GM10266 (cell line): ENCODE data around the gene SCGB1D4.
"Not testable (repeated sequence)": the region's sequence is repeated elsewhere in the genome, so short reads cannot be mapped to it uniquely, and the experiment has no call there.

Experiments used
- DNase-seq: peaks from one replicate; pipeline ENCODE4 v3.0.0; 2012; ENCODE audit errors: extremely low spot score
- TF ChIP-seq, protein P1 (sequence below): IDR thresholded peaks from 2 replicates; pipeline ENCODE4 v1.5.1; 2012; ENCODE audit warnings: mild to moderate bottlenecking, low read depth; ENCODE audit not compliant: control insufficient read depth, insufficient read depth; ENCODE audit errors: missing control alignments

SCGB1D4 gene

DNA sequence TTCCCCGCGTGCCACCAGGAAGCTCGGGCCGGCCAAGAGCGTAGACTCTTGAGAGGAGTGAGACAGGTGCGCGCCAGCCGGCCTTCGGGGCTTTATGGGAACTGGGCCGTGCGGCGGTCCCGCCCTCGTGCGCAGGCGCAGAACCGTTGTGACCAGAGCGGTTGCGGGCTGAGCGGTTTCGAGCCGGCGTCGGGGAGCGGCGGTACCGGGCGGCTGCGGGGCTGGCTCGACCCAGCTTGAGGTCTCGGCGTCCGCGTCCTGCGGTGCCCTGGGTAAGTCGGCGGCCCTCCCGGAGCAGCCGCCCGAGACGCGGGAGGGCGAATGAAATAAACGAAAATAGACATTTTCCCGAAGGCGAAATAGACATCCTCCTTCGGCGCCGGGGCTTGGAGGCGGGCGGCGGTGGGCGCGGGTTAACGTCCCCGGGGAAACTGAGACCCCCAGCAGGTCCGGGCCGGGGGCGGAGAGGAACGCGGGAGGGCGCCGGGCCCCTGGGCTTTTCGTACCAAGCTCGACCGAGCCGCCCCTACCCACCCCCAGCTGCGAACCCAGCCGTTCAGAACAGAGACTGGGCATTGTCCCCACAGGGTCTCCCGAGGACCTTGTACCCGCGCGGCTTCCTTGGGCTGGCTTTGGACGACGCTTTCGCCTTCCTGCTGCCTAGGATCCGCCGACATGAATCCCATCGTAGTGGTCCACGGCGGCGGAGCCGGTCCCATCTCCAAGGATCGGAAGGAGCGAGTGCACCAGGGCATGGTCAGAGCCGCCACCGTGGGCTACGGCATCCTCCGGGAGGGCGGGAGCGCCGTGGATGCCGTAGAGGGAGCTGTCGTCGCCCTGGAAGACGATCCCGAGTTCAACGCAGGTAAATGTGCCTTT, 38.7 kb upstream of the SCGB1D4 start, which contains the start of gene ASRGL1:
ASRGL1 (plus strand) TSS at position 146 of the 879 bp plus-strand sequence; CDS start at position 676, 530 bp downstream.
- TF ChIP-seq, protein P1, sequence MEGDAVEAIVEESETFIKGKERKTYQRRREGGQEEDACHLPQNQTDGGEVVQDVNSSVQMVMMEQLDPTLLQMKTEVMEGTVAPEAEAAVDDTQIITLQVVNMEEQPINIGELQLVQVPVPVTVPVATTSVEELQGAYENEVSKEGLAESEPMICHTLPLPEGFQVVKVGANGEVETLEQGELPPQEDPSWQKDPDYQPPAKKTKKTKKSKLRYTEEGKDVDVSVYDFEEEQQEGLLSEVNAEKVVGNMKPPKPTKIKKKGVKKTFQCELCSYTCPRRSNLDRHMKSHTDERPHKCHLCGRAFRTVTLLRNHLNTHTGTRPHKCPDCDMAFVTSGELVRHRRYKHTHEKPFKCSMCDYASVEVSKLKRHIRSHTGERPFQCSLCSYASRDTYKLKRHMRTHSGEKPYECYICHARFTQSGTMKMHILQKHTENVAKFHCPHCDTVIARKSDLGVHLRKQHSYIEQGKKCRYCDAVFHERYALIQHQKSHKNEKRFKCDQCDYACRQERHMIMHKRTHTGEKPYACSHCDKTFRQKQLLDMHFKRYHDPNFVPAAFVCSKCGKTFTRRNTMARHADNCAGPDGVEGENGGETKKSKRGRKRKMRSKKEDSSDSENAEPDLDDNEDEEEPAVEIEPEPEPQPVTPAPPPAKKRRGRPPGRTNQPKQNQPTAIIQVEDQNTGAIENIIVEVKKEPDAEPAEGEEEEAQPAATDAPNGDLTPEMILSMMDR = no peak
- DNase-seq = peak; percentile 73

DNA sequence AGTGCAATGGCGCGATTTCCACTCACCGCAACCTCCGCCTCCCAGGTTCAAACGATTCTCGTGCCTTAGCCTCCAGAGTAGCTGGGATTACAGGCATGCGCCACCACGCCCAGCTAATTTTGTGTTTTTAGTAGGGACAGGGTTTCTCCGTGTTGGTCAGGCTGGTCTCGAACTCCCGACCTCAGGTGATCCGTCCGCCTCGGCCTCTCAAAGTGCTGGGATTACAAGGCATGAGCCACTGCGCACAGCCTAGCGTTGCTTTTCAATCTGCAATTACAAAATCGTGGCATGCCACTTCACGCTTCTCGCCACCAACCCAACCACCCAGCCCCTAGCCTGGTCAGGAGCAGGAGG, 38.1 kb upstream of the SCGB1D4 start:
- not testable (repeated sequence) for DNase-seq

DNA sequence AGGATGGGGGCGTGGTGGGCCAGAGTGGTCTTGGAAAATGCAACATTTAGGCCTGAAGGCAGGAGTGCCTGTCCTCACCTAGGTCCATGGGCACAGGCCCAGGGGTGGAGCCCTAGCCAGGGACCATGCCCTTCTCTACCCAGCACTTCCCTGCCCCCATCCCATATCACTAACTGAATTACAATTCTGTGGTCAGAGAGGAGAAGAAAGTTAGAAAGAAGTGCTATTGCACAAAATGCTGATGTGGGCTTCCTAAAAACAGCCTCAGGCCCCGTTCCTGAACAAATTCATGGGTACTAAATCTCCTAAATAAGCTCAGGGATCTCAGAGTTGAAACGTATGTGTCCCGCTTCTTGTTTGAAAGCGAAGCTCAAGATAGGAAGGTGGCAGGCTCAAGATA, 34.9 kb upstream of the SCGB1D4 start:
- TF ChIP-seq, protein P1 = no peak
- DNase-seq = no peak

DNA sequence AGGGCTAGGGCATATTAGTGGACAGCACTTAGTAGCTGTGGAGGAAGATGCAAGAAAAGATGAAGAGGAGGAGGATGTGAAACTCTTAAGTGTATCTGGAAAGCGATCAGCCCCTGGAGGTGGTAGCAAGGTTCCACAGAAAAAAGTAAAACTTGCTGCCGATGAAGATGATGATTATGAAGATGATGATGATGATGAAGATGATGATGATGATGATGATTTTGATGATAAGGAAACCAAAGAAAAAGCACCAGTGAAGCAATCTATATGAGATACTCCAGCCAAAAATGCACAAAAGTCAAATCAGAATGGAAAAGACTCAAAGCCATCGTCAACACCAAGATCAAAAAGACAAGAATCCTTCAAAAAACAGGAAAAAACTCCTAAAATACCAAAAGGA, 32.4 kb upstream of the SCGB1D4 start:
- not testable (repeated sequence) for DNase-seq

DNA sequence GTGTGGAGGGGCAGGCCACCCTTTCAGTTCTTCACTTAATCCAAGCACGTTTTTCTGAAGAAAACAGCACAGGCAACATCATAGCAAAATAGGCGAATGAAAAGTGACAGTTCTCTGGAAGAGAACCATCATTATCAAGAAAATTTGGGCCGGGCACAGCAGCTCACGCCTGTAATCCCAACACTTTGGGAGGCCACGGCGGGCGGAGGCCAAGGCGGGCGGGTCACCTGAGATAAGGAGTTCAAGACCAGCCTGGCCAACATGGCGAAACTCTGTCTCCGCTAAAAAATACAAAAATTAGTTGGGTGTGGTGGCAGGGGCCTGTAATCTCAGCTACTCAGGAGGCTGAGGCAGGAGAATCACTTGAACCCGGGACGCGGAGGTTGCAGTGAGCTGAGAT, 28.7 kb upstream of the SCGB1D4 start:
- DNase-seq = not testable (repeated sequence)

DNA sequence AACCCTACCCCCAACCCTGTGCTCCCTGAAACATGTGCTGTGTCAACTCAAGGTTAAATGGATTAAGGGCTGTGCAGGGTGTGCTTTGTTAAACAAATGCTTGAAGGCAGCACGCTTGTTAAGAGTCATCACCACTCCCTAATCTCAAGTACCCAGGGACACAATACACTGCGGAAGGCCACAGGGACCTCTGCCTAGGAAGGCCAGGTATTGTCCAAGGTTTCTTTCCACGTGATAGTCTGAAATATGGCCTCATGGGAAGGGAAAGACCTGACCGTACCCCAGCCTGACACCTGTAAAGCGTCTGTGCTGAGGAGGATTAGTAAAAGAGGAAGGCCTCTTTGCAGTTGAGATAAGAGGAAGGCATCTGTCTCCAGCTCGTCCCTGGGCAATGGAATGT, 27.8 kb upstream of the SCGB1D4 start:
- not testable (repeated sequence) for DNase-seq

DNA sequence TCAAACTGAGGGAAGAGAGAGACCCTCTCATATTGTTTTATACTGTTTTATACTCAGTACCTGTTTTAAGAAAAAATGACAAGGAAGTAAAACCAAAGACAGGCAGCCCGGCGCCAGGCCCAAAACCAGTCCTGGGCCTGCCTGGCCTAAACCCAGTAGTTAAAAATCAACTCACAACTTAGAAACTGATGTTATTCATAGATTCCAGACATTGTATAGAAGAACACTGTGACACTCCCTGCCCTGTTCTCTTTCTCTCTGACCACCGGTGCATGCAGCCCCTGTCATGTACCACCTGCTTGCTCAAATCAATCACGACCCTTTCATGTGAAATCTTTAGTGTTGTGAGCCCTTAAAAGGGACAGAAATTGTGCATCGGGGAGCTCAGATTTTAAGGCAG, 26.9 kb upstream of the SCGB1D4 start:
- DNase-seq = not testable (repeated sequence)

DNA sequence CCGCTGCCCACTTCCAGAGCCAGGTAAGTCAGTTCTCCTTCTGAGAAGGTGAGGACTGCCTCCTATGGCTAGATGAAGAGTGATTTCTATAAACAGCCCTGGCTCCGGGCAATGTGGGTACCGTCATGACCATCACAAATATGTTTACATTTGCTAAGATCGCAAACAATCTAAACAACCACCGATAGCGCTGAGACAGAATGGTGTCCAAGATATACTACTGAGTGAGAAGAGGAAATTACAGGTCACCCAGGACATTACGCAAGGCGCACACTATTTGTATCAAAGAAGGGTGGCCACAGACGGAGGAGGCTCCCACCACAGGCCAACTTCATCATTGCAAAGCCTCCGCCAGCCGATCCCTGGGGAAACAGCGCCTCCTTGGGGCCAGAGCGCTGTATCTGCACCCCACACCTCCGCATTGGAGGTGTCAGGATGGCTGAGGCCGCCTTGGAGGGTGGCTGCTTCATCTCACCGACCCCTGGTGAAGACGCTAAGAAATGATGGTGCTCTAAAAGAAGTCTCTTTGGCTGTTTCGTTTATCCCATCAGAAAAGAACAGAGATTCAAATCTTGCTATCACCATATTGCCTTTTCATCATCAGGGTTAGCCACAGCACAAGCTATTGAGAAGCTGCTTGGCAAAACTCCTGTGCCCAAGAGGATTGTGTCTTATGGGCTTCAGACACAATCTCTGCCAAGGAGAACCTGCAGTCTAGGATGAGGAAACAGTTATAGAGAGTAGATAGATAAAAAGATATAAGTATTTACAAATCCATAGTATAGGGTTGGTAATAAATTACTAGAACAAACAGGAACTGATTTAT, 26.1 kb upstream of the SCGB1D4 start:
- DNase-seq = peak; percentile 52

DNA sequence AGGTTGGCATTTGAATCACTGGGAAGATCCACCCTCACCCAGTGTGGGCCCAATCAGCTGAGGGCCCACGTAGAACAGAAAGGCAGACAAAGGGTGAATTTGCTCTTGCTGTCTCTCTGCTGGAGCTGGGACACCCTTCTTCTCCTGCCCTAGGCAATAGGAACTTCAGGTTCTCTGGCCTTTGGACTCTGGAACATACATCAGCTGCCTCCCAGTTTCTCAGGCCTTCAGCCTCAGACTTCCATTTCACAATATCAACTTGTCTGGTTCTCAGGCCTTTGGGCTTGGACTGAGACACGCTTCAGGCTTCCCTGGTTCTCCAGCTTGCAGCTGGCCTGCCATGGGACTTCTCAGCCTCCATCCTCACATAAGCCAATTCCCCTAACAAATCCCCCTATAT, 23.6 kb upstream of the SCGB1D4 start:
- DNase-seq = no peak
- TF ChIP-seq, protein P1 = no peak

More for the DNA sequence above, 26.1 kb upstream of the SCGB1D4 start:
- TF ChIP-seq, protein P1 = peak; percentile 63

DNA sequence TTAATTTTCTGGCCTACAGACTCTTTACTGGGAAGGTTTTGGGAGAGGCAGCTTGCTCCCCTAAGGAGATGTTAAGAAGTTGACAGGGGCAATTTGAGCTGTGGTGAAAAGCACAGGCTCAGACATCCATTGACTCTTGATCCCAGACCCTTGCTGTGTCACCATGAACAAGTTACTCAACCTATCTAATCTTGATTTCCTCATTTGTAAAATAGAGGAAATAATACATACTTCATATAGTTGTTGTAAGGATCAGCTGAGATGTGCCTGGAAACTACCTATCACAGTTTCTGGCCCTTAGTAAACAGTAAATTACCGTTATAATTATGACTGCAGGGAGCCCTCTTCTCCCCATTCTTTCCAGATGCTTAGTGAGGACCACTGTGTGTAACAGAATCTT, 16.6 kb upstream of the SCGB1D4 start:
- TF ChIP-seq, protein P1 = no peak
- no peak for DNase-seq
